Fibroblast of skin of left quadriceps (primary cell): ENCODE measurements around the gene NLRX1.
"Not testable (repeated sequence)": the region's sequence is repeated elsewhere in the genome, so short reads cannot be mapped to it uniquely, and the experiment has no call there.

Experiments
- DNase-seq, 2 experiments: peaks; one replicate each; pipeline ENCODE4 v3.0.0-alpha.2; 2013; ENCODE audit warnings: low read depth in 2 of 2

The NLRX1 gene

GRCh38 chr11:119184399-119184798 is 15.9 kb downstream of the NLRX1 start:
- DNase-seq: not testable (repeated sequence)

DNA sequence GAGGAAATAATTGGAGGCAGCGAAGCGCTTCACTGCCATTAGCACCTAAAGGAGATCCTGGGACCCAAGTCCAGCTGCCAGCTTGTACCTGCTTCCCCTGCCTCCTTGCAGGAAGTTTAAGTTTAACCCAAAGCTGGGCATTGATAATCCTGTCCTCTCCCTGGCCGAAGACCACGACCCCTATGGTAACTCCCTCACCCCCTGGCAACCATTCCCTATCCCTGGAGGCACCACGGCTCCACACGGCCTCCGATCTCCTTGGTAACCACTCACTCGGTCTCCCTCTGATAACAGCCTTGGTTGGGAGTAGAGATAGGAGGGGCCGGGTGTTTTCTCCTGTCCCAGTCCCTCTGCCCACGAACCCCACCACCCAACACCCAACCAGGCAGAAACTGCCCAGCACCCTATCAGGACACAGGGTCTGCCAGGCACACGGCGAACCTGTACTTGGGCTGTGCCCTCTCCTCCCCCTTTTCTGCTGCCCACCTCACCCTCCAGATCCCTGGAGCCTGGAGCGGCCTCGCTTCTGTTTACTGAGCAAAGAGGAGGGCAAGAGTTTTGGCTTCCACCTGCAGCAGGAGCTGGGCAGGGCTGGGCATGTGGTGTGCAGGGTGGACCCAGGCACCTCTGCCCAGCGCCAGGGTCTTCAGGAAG is 17.6 kb downstream of the NLRX1 start:
- no peak for DNase-seq

DNA sequence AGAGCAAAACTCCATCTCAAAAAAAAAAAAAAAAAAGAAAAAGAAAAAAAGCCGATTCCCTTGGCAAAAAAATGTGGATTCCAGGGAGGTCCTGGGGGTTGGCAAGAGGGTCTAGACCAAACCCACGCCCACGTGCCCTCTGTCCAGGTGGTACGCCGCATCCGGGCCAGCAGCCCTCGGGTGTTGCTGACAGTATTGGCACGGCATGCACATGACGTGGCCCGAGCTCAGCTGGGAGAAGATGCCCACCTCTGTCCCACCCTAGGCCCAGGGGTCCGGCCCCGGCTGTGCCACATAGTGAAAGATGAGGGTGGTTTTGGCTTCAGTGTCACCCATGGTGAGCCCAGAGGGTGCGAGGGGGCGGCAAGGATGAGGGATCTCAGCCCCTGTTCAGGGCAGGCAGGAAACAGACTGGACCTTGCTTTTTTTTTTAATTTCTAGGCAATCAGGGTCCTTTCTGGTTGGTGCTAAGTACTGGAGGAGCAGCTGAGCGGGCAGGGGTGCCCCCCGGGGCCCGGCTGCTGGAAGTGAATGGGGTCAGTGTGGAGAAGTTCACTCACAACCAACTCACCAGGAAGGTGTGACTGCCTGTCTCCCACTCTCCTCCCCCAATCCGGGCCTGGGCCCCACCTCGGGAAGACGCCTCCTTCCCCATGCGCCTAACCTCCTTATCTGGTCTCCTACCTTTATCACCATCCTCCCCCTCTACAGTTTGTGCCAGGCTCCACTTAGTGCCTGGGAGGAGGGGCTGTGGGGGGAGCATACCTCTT is 18.8 kb downstream of the NLRX1 start:
- DNase-seq: no peak

GRCh38 chr11:119188067-119188466 is 19.5 kb downstream of the NLRX1 start:
- DNase-seq: no peak

GRCh38 chr11:119188887-119189286 is 20.4 kb downstream of the NLRX1 start:
- DNase-seq: no peak

DNA sequence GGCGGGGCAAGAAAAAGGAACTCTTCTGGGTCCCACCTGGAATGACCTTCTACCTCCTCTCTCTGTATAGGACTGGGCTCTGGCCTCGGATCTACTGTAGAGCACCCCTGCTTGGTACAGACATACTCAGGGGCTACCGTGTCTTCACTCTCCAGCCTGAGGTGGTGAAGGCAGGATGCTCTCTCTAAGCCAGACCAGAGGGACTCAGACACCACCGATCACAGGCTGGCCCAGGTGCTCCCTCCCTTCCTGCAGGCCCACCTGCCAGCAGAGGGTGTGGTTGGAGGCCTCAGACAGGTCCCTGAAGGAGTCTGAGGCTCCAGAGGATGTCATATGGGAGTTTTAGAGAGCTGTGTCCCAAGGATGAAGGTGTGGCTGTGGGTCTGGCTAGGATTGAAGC is 20.9 kb downstream of the NLRX1 start:
- DNase-seq: no peak

- no peak for DNase-seq
Observed at GRCh38 chr11:119190531-119190930, 22.0 kb downstream of the NLRX1 start.

DNA sequence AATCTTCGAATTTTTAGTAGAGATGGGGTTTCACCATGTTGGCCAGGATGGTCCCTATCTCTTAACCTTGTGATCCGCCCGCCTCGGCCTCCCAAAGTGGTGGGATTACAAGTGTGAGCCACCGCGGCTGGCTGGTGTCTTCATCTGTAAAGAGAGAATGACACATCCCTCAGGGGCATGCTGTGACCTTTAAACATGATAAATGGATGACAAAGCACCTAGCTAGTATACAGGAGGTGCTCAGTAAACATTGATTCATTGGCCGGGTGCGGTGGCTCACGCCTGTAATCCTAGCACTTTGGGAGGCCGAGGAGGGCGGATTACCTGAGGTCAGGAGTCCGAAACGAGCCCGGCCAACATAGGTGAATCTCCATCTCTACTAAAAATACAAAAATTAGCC is 22.7 kb downstream of the NLRX1 start:
- not testable (repeated sequence) for DNase-seq

DNA sequence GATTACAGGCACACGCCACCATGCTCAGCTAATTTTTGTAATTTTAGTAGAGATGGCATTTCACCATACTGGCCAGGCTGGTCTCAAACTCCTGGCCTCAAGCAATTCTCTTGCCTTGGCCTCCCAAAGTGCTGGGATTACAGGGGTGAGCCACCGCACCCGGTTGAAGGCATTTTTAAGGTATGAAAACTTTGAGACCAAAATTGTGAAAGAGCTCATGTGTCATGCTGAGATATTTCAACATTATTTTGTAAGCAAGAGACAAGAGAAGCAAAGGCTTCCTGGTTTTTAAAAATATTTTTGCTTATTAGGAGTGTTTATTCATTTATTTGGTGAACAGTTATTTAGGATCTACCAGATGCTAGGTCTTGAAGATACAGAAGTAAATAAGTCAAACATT is 23.6 kb downstream of the NLRX1 start:
- no peak for DNase-seq

DNA sequence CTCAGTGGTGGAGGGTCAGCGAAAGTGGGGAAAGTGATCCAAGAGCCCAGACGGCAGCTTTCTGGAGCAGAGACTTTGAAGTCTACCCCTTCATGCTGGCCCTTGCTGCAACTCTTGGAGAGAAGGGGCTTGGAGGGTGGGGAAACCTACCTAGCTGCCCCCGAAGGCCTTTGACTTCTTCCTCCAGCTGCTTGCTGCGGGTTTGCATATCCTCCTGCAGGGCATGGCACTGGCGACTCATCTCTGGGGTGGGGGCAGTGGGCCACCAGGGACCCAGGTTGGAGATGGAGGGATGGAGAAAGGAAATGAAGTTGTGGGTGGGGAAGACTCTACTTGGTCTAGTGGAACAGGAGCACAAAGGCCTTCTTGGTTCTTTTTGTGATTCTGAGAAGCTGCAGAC is 24.5 kb downstream of the NLRX1 start:
- DNase-seq: no peak

DNA sequence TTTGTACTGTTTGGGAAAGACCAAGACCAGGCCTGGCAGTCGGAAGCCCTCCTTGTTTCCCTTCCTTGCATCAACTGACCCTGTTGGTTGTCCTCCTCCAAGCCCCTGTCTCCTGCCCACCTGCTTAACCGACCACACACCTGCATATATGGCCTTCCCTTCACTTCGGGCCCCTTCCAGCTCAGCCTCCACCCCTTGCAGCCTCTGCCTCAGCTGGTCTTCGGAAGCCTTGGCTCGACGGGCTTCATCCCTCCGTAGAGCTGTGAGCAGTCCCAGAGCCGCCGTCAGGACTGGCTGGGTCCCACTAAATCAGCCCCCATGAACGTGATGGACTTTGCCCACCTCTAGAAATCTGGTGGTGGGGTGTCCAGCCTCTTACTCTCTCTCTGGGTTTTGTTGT is 25.1 kb downstream of the NLRX1 start:
- no peak for DNase-seq

- DNase-seq: no peak
Observed at GRCh38 chr11:119194811-119195440, 26.4 kb downstream of the NLRX1 start.

DNA sequence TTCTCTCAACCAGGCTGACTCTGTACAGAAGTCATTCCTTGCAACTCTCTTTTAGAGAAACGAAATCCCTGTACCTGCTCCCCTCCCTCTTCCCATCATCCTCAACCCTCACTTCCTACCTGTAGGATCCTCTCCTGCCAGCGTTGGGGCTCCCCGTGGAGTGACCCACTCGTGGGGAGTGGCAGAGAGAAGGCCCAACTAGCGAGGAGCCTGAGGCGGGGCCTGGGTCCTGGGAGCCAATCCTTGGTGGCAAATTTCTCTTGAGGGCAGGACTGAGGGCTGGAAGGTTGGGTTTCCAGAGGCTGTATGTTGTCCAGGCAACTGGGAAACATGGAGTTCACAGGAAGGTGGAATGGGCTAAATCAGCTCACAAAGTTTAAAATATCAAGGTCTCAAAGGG is 27.2 kb downstream of the NLRX1 start:
- DNase-seq: peak in 1 of 2 experiments; percentile 13

- peak; percentile 65 for DNase-seq
Observed at GRCh38 chr11:119196833-119197483, 28.4 kb downstream of the NLRX1 start.

DNA sequence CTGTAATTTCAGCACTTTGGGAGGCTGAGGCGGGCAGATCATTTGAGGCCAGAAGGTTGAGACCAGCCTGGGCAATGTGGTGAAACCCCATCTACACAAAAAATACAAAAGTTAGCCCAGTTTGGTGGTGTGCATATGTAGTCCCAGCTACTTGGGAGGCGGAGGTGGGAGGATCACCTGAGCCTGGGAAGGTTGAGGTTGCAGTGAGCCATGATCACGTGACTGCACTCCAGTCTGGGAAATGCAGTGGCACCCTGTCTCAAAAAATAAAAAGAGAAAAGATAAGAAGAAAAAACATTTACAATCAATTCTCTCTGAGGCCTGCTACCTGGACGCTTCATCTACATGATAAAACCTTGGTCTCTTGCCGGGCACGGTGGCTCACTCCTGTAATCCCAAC is 30.4 kb downstream of the NLRX1 start:
- DNase-seq: no peak

DNA sequence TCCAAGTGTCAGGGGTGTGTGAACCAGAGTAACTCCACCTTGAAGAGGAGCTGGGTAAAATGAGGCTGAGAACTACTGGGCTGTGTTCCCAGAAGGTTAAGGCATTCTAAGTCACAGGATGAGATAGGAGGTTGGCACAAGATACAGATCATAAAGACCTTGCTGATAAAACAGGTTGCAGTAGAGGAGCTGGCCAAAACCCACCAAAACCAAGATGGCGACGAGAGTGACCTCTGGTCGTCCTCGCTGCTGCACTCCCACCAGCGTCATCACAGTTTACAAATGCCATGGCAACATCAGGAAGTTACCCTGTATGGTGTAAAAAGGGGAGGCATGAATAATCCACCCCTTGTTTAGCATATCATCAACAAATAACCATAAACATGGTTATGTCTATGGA is 32.7 kb downstream of the NLRX1 start:
- DNase-seq: not testable (repeated sequence)

- DNase-seq: no peak
Observed at GRCh38 chr11:119202554-119202953, 34.0 kb downstream of the NLRX1 start.

- DNase-seq: no peak
Observed at GRCh38 chr11:119204066-119204465, 35.5 kb downstream of the NLRX1 start.

DNA sequence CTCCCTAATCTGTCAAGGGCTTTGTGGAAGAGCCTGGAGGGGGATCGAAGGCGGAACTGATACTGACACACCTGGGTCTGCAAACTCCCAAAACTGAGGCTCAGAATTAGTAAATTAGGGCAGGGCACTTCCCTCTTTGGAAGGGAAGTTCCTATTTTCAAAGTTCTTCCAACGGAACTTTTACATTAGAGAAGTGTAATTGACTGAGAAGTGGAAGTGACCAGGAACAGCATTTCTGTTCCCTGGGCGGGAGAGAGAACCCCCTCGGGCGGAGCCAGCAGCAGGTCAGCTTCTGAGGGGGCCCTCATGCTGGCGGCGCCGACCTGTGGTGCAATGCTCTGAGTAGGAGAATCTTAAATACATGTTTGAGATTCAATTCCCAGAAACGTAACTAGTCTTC is 36.6 kb downstream of the NLRX1 start:
- no peak for DNase-seq

DNA sequence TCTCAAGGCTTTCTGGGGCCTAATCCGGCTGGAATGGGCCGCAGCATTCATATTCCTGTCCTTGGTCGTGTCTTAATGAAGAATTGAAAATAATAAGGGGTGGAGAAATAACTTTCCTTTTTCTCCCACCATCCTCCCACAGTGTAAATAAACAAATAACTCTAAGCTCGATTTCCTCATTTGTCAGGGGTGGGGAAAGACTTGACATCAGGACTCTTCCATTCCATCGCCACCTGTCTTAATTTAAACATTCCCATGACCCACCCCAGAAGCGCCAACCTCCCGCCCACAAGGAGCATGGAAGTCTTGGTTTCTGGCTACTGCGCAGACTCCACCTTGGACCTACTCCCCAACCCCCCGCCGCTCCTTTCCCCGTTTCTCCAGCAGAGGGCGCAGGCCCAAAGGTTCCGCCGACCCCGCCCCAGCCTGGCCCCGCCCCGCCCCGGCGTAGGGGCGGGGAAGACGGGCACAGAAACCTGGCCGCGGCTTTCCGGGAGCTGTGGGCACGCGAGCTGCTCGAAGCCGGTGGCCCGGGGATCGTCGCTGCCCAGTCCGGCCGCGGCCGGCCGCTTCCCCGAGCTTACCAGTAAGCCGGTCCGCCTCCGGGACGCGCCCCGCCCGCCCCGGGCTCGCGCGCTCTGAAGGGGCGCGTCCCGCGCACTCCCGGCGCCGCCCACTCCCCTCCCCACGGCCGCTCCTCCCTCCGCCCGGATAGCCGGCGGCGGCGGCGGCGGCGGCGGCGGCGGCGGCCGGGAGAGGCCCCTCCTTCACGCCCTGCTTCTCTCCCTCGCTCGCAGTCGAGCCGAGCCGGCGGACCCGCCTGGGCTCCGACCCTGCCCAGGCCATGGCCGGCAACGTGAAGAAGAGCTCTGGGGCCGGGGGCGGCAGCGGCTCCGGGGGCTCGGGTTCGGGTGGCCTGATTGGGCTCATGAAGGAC is 37.3 kb downstream of the NLRX1 start, which contains the start of gene CBL:
CBL (plus strand) TSS at position 766 of the 937 bp plus-strand sequence; CDS start at position 845, 79 bp downstream.
- peak; percentile 75 to 79 for DNase-seq
